NK-92 (cell line): ENCODE data around the gene PAPPA.

ENCODE experiments used
- DNase-seq: peaks from one replicate; lab custom pipeline; 2025; ENCODE audit not compliant: unreplicated experiment; lab: John Stamatoyannopoulos, UW

The PAPPA gene

GRCh38 chr9:116151199-116151598, 2.4 kb upstream of the PAPPA start:
- no peak for DNase-seq

- no peak for DNase-seq
These were observed 1.6 kb upstream of the PAPPA start for GRCh38 chr9:116151966-116152381.

DNA sequence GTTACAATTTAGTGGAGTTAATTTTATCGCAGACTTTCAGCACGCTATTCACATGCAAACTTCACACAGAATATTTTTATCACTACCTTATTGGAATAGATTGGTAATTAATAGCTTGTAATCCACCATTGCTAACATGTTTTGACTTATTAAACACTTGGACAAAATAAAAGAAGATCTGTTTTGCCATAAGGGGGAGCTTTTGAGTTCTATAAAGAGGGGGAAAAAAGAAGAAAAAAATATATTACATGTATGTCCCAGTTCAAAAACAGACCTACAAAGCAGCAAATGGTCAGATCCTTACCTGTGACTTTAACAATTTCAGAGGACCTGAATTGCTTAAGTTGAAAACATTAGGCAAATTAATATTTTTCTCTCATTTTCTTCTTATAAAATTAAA, 1.2 kb upstream of the PAPPA start:
- DNase-seq, result no peak

GRCh38 chr9:116152941-116153764, 438 bp upstream of the PAPPA start:
- no peak for DNase-seq

DNA sequence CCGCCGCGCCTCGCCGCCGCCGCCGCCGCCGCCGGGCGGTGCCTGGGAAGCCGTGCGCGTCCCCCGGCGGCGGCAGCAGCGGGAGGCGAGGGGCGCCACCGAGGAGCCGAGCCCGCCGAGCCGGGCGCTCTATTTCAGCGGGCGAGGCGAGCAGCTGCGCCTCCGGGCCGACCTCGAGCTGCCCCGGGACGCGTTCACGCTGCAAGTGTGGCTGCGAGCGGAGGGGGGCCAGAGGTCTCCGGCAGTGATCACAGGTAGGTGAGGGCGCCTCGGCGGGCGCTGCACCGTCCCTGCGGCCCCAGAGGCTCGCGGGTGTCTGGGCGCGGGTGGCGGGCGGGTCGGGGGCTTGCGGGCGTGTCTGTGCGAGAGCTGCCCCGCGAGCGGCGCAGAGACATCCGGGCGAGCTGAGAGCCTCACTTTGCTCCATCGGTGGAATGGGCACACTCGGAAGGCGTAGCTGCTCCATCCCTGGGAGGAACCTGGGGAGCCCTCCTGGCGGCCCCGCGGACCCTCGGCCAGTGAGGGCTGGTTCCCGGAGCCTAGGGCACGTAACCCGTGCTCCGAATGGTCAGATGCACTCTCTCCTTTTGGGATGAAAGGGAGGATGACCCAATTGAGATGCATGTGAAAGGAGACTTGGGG, 864 bp downstream of the PAPPA start:
- DNase-seq, result no peak

DNA sequence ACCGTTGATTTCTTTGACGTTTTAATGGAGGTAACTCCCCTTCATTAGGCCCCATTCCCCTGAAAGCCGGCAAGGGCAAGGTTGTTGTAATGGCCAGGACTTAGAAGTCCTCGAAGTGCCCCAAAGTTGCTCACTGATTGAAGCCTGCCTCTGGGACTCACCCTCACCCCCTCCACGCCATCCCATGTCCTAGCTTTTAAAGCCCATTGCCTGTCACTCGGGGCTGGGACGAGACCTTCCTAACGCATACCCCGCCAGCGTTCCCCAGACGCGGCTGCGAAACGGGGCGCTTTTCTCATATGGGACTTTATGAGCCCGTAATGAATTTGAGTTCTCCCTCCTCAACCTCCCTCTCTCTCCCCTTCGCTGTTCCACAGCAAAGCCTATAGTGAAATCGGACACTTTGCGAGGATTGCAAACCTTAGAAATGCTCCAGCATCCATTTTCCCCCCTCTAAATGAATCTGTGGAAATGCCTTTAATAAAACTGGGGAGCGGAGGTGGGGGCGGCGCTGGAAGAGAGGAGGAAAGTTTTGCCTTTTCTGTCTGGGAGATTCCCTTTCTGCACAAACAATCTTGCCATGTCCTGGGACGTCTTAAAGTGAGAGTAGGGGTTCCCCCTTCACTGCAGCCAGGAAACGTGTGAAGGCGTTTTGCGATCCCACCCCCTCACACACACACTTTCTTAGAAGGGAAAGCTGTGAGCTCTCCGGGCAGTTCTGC, 1.5 kb downstream of the PAPPA start:
- DNase-seq, result no peak

- no peak for DNase-seq
These were observed 2.1 kb downstream of the PAPPA start for GRCh38 chr9:116155698-116156039.

DNA sequence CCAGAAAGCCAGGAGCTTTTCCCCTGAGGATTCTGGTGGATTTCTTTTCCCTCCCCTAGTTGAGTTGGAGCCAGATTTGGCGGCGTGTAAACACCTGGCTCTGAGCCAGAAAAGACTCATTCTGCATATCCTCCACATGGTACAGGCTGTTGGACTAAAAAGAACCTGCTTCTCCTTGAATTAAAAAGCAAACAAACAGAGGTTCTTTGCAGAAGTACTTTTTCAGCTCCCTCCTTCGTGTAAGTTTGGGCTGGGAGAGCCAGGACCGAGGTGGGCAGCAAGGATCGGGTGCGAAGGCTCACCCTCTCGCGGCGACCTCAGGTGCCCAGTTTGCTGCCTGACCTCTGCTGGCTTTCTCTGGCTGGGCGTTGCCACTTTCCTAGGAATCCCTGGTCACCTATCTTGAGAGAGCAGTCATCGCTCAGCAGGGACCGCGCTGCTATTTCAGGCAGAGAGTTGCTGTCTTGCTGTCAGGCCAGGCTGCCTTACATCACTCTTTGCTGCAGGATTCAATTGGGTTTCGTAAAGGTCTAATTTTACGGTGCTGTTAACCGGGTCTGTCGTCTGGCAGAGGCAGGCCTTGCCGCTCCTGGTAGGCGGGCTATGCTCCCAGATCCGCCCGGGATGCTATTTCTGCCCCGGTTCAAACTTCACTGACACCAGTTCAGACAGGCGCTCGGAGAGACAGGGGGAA, 3.2 kb downstream of the PAPPA start:
- no peak for DNase-seq

DNA sequence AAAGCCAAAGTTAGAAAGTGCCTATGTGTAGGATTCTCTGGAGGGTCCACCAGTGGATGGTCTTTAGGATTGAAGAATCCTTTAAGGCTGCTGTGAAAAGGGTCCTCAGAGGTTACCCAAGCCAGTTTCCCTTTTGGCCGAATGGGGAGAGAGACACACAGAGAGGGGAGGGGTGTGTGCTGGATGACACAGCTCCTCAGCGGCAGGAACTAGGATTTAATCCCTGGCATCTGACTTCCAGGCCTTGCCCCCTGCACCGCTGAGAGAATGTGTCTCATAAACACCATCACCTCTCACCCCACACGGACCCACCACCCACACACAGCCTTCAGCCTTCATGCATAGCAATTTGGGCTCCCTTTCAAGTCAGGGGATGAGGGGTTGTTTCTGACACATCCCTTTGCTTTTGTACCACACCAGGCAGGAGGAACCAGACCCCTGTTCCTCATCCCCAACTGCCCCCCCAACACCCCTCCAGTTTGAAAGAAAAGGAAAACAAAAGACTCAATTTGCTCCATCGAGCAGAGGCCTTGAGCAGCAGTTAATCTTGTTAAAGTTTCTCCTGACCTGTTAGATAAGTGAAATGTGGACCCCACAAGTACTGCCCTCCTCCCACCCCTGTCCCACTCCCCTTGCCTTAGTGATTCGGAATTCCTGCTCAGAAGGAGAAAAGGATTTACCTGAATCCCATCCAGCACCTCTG, 4.0 kb downstream of the PAPPA start:
- DNase-seq, result no peak

GRCh38 chr9:116160676-116161571, 7.3 kb downstream of the PAPPA start:
- no peak for DNase-seq

DNA sequence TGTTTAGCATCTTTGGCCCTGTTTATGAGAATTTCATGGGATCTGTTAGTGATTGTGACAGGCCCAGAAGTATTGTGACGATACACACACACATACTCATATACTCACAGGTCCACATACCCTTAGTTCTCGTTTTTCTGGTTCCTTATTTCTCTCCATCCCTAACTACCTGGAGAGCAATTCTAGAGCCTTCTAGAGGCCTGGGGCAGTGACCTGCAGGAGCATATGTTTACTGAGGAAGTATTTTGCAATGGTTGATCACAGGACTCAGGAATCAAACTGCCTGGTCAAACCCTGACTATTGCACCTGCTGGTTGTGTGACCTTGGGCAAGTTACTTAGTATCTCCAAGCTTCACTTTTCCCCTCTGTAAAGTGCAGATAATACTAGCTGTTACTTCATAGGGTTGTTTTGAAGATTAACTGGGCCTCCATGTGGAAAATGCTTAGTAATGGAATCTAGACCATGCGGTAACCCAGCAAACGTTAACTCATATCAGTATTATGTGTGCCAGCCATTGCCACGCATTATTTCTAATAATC, 8.7 kb downstream of the PAPPA start:
- no peak for DNase-seq

GRCh38 chr9:116163293-116164055, 9.9 kb downstream of the PAPPA start:
- no peak for DNase-seq

DNA sequence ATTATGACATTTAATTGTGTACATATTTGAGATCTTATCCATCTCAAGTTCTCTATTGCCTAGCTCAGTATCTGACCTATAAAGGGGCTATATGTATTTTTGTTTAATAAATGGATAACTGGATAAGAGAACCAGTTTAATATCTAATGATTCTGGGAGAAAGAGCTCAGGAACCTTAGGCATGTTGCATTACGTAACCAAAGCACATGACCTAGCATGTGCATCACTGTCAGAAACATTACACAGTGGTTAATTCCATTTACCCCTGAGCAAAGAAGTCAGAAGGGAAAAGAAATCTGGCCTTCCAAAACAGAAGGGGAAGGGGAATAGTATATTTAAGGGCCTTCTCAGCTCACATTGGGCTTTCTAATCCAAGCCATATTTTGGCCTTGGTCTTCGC, 12.3 kb downstream of the PAPPA start:
- DNase-seq, result no peak

GRCh38 chr9:116166713-116167112, 13.1 kb downstream of the PAPPA start:
- DNase-seq, result no peak

GRCh38 chr9:116168231-116168630, 14.6 kb downstream of the PAPPA start:
- no peak for DNase-seq

- DNase-seq, result no peak
These were observed 18.6 kb downstream of the PAPPA start for GRCh38 chr9:116172216-116172615.

DNA sequence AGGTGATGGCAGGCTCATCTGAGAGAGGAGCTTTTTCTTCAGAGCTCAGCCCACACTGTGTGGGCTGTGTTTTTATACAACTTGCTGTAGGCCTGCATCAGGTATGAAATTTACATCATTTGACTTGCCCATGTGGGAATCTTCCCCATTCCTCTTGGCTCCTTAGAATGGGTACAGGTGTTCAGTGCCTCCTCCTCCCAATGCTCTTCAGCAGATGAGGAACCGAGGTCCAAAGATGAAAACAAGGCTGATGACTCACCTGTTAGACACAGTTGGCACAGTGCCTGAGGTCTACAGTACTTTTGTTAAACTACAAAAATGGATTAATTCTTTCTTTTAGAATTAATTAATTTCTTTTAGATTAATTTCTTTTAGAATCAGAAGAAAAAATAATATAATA, 20.8 kb downstream of the PAPPA start:
- DNase-seq, result no peak

GRCh38 chr9:116175614-116176013, 22.0 kb downstream of the PAPPA start:
- DNase-seq, result no peak
